NK-92 (cell line): ENCODE data around the gene REXO2.

Experiments
- DNase-seq: peaks from one replicate; lab custom pipeline; 2025; ENCODE audit not compliant: unreplicated experiment; lab: John Stamatoyannopoulos, UW

Gene REXO2

DNA sequence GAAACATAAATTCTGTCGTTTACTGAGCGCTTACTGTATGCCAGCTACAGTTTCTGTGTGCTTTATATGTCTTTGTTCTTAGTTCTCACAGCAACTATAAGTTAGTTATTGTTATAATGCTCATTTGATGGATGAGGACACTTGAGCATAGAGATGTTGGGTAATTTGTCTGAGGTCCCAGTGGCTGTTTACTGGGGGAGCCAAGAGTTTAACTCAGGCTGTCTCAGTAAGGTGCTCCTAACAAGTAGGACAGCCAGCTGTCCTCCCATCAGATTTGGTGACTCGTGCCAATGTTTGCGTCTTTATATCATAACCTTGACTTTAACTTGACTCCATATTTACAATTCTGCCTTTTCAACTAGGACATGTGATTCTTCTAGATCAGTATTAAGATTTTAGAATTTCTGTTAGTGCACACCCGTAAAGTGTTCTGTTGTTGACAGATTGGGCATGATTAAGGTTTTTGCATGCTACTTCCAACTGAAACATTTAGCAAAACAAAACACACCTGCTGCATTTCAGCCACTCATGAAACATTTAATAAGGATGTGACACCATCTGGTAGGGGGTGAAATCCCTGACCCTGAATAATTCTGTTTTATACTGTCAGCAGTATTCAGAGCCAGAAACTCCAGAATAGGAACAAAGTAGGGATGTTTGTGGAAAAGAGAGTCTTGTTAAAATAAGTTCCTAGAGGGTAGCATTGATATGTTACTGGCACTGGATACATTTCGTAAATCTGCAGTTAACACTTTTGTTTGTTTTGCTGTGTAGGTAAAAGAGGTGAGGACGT, 1.9 kb downstream of the REXO2 start:
- no peak for DNase-seq

DNA sequence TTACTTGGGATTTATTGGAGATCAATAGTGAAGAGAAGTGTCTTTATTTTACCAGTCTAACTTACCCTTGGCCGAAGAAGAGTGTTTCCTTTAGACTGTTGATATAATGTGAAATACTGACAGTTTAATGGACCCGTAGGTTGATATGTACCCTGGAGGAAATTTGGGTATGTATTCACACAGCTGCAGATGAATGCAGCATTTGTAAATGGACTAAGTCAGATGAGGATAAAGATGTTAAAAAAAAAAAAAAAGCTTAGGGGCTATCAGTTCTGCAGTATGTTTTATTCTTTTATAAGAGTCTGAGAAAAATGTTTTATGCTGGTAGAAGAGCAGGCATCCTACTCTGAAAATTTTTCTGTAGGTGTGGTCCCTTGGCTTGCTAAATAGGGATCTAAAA, 2.7 kb downstream of the REXO2 start:
- no peak for DNase-seq

DNA sequence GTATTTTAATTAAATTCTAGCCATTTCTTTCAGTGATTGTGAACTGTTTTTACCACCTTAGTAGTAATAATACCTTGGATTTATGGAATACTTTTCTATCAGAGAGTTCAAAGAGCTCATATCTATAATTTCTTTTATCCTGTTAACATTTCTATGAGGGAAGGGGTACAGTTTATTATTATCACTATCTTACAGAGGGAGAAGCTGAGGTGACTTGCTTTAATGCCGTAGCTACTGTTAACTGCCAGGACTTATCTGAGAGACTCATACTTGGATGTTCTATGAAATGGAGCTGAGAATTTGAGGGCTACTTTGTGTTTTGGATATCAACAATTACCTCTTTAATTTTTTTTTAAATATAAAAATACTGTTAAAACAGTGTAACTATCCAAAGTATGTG, 3.3 kb downstream of the REXO2 start:
- DNase-seq, result no peak

DNA sequence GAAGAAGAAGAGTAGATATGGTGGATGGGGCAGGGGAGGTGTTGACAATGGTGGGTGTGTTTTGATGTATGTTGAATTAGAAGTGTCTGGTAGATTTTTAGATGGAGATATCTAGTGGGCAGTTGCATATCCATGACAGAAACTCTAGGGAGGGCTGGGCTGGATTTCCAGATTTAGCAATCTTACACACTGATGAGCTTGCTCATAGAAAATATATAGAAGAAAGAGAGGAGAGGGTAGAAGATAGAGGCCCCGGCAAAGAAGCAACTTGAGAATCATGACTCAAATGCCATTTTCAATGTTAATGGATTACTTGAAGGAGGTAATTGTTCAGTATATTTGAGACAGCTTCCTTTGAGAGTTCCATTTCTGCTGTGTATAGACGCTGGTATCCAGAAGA, 8.2 kb downstream of the REXO2 start:
- DNase-seq, result no peak

DNA sequence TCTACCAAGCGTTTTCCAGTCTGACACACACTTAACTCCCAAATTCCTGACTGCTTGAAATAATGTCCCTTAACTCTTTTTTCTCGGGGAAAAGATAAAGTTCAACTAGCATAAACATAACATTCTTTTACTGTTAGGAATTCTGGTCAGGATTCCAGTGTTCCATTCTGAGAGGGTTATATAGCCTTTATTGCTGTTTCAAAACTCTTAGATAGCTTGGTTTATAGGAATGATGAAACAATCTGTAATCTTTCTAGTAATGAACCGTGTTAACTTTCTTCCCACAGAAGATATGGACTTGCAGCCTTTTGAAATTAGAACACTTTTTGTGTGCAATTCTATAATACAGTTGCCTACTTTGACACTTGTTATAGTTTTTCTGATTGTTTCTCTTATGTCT, 8.6 kb downstream of the REXO2 start:
- no peak for DNase-seq

DNA sequence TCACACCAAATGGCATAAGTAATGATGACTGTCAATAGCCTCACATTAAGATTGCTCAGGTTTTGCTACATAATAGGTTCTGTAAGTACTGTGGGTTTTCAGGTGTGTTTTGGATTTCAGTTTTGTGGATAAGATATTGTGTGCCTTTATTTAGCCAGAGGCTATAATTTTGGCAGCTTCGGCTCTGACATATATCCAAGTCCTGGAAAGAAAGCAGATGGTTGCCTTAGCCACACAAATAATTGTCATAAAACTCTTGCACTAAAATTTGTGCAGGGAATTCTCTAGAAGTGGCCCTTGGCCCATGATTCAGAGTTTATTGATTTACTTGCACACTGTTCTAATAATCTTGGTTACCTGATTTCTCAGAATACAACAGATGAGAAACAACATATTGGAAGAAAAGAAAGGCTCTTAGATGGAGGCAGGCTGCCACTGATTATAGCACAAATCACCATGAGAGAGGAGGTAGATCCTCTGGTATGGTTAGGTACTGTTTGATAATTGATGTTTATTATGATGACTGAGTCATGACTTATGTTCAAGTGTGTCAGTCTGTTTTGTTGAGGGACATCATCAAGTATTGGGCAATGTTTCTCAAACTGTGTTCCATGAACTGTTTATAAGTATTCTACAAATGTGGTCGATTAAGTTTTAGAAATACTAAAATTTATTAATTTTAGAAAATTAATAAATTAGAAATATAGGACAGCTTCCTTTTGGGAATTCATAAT, 9.6 kb downstream of the REXO2 start:
- no peak for DNase-seq

DNA sequence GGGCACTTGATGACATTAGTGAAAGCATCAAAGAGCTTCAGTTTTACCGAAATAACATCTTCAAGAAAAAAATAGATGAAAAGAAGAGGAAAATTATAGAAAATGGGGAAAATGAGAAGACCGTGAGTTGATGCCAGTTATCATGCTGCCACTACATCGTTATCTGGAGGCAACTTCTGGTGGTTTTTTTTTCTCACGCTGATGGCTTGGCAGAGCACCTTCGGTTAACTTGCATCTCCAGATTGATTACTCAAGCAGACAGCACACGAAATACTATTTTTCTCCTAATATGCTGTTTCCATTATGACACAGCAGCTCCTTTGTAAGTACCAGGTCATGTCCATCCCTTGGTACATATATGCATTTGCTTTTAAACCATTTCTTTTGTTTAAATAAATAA, 10.6 kb downstream of the REXO2 start:
- no peak for DNase-seq

DNA sequence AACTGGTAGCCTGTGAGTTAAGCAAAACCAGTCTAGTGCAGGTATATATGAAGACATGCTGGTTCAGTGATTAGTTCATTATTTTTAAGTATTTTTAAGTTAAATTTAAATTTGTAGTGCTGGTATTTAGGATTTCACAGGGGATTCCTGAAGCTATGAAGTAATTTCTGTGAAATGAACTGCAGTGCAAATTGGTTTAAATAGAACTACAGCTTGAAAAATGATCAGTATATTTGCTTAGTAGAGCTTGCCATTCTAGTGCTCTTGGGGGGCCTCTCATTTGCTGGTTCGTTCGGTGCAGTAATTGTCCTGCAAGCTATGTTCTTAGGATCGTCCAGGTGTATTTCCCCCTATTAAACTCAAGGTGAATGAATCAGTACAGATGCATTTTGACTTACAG, 13.1 kb downstream of the REXO2 start:
- DNase-seq, result no peak

DNA sequence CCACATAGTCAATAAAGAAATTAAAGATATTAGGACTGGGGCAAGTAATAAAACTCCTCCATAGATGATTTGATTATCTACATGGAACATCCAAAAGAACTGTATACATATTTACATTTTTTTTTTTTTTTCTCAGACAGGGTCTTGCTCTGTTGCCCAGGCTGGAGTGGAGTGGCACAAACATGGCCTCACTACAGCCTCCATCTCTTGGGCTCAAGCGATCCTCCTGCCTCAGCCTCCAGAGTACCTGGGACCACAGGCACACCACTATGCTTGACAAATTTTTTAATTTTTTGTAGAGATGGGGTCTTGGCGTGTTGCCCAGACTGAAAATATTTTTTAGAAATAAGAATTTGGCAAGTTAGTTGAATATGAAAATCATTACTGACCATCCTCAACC, 24.7 kb downstream of the REXO2 start:
- DNase-seq, result no peak

DNA sequence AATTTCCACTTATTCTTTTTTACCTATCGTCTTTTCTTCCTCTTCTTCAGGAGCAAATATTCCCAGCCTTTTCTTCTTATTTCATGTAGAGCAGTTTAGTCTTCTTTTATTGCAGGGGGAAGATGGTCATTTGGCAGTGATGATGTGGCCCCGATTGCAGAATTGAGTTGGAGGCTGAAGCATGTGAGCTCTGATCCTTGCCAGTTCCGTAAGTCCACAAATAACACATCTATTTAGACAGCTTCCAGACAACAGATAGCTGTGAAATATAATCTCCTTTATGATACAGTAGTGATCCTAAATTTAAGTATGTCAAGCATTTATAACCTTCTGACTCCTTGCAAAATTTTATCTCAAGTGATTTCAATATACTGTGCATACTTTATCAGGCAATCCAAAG, 27.5 kb downstream of the REXO2 start:
- no peak for DNase-seq

DNA sequence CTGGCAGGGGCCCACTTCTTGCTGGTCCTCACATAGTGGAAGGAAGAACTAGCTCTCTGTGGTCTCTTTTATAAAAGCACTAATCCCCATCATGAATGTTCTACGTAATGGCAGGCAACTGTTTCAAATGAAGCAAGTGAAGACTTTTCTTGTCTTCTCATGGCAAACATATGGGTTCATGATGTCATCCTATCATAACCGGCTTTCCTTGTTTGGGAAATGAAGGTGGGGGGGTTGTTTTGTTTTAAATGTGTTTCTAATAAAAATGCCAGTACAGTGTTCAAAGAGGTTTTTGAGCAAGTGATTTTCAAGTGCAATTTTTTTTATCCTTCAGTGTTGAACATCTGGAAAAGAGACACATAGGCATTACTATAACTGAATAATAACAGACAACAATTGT, 33.4 kb downstream of the REXO2 start:
- no peak for DNase-seq

DNA sequence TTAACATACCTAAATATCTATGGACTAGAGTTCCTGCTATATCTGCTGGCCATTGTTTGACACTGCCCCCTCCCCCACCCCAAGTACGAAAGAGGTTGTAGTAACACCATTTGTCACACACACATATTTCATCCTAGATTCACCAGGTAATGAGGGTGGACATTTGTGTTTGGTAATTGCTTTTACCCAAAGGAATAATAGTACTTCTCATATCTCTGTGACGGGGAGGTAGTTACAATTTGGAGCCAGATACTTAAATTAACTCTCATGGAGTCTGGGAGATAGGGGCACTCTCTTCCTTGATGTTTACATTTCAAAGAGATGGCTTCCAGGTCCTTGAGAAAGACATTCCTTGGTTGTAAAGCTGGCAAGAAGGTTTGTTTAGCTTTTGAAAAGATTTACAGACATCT, 38.7 kb downstream of the REXO2 start:
- no peak for DNase-seq

DNA sequence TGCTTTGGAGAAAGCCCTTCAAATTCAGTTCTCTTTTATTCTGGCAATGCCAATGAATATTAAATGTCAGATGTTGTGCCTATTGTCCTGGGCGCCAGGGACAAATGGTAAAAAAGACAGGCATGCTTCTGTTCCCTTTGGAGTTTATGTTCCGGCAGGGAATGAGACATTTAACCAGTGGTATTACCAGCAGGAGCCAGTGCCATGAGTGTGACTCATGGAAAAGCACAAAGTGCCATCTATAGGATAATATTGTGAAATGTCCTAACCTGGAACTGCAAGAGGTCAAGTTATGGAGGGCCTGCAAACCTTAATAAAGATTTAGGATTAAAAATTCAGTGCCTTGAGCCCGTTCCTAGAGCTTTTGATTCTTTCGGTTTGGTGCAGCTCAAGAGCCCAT, 39.5 kb downstream of the REXO2 start:
- no peak for DNase-seq

DNA sequence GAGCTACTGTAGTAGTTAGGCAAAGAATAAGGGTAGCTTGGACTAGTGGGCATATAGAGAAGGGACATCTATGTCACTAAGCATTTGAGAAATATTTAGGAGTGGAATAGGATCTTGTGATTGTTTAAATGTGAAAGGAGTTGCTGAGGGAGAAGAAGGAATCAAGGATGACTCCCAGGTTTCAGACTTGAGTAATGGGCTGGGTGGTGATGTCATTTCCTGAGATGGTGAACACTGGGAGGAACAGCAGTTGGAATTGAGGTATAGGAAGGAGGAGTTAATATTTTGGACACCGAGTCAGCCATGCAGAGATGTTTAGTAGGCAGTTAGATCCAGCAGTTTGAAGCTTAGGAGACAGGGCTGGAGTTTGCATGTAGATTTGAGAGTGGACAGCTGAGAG, 40.1 kb downstream of the REXO2 start:
- DNase-seq, result no peak

DNA sequence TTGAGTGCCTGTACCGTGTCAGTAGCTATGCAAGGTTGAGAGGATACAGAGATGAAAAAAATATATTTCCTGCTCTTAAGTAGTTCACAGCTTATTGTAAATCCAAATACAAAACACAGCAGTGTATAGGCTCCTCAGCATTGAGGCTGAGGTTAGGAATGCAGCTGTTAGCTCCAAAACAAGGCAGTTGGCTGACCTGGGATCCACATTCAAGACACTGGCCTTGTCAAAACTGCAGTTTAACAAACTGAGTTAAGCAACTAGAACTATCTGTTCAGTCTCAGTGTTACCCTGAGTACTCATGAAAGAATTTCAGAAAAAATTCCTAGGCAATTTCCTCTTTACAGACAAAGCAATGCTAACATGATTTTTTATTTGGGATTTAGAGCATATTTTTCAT, 42.8 kb downstream of the REXO2 start:
- DNase-seq, result no peak

DNA sequence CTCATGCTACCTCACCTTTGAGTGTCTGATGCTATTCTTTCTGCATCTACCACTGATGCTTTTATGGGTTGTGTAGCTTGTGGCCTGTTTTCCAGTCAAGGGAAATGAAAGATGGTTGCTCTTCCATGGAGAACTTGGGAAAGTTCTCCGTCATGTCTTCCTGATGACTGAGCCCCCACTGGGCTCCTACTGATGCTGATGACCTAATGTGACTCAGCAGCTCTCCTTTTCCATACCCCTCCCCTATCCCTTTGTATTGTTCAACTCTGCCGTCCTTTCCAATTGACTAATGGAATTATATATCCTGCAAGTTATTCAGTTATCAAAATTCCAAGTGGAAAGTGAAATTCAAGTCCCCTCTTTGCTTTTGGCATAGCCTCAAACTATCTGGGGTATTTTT, 44.7 kb downstream of the REXO2 start:
- DNase-seq, result no peak

DNA sequence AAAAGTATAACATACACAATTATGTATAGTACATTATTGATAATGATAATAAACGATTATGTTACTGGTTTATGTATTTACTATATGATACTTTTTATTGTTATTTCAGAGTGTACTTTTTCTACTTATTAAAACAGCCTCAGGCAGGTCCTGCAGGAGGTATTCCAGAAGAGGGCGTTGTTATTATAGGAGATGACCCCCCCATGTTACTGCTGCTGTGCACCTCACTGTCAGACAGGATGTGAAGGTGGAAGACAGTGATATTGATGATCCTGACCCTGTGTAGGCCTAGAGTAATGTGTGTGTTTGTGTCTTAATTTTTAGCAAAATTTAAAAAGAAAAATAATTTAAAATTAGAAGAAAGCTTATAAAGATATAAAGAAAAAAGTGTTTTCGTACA, 57.6 kb downstream of the REXO2 start:
- DNase-seq, result no peak

DNA sequence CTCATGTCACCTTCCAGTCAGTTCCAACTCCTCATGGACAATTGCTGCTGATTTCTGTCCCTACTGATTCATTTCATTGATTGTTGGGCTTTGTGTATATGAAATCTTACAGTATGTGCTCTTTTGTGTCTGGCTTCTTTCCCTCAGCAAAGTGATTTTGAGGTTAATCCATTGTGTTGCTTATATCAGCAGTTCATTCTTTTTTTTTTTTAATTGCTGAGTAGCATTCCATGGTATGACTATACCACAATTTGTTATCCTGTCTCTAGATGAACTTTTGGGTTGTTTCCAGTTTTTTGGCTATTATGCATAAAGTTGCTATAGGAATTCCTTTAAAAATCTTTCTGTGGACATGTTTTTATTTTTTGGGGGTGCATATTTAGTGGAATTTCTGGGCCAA, 60.5 kb downstream of the REXO2 start:
- no peak for DNase-seq
